Body of pancreas (tissue), 4 donors: ENCODE measurements around the gene ENTPD1.

Experiments used
- CTCF ChIP-seq, 7 experiments: fragments of 450-650 bp in 4 of 7; fragments of 200-600 bp in 3 of 7; sonication (generic) in 3 of 7; IDR thresholded peaks; one replicate each; pipeline ENCODE4 v1.5.1; 2016 to 2019; ENCODE audit warnings: antibody characterized with exemption in 7 of 7
- POLR2A ChIP-seq, 3 donors: fragments of 450-650 bp; IDR thresholded peaks; one replicate each; pipeline ENCODE4 v1.6.1; 2016; ENCODE audit warnings: antibody characterized with exemption in 3 of 3, mild to moderate bottlenecking in 2 of 3

DNA sequence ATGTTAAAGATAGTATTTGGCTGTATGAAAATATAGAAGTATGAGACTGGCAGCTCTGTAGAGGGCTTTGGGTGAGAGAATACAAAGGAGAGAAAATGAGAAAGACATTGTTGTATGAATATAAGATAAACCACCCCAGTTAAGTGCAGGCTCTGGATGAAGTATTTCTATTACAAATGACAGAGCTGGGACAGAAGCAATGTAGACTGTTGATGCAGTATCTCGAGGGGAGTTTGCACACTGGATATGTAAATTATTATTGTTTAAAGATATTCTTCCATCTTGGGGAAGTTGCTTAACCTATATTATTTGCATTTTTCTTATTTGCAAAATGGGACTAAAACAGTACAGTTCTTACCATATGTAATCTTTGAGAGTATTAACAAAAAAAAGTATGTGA lies 31.5 kb downstream of the ENTPD1 start:
- no peak for TF ChIP-seq CTCF (IDR thresholded peaks at IDR 0.05)
- TF ChIP-seq POLR2A (IDR thresholded peaks at IDR 0.05) = no peak
